ENCODE data around the gene SEMA4B.
A peak's percentile ranks its signal among the peaks of the same experiment; 100 is the strongest.
"Not testable (repeated sequence)": the region's sequence is repeated elsewhere in the genome, so short reads cannot be mapped to it uniquely, and the experiment has no call there.

SEMA4B gene

DNA sequence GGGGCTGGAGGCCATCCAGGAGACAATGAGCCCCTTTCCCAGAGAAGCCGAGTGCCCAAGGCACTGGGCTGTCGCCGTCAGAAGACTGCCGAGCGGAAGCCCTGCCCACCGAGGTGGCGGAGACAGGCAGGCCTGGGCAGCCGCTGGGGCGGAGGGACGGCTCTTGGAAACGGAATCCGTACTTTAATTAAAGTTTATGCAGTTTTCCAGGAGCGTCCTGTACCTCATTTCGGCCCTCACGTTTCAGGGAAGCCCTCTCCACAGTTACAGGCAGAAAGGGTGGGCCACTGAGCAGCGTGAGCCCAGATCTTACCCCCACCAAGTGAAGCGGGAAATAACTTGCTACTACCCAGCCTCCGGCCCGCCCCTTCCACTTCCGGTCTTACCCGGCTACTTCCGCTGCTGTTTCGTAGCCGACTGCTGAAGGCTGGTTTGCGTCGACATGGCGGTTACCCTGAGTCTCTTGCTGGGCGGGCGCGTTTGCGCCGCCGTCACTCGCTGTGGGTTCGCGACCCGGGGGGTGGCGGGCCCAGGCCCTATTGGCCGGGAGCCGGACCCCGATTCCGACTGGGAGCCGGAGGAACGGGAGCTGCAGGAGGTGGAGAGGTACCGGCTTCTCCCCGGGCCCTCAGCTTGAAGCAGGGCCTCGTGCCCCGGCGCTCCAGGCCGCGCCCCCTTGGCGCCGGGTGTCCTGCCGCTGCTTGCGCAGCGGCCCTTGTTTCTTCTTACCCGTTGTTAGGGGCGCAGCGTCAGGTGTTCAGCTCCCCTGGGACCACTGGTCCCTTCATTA, 64.3 kb downstream of the SEMA4B start, which contains the start of gene NGRN:
Gene NGRN (plus strand): TSS at position 402 of the 790 bp plus-strand sequence. CDS start 41 bp downstream, at position 443.
- peak; percentile 88 for DNase-seq

DNA sequence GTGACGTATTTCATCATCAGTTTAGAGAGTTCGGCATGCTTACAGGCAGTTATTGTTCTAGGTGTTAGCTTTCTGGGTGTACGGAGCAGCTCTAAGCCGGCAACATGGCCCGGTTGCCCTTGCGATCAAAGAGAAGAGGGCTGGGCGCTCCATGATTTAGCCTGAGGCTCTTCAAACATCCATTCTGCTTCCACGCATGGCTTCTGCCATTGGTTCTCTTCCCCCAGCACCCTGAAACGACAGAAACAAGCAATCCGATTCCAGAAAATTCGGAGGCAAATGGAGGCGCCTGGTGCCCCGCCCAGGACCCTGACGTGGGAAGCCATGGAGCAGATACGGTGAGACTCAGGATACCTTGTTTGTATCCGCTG, 64.9 kb downstream of the SEMA4B start:
- peak; percentile 72 for DNase-seq

DNA sequence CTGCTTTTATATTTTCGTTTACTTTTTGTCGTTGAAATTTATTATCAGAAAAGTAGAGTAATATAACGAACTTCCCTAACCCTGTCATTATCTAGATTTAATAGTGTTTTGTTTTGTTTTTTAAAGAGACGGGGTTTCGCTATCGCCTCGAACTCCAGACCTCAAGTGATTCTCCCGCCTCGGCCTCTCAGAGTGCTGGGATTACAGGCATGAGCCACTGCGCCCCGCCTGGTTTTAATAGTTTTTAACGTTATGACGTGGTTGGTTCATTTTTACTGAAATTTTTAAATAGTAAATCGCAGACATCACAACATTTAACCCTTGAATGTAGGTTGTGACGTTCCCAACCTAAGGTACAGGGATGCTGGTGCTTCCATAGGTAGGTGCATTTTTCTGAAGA, 65.4 kb downstream of the SEMA4B start:
- peak; percentile 25 for DNase-seq

- peak; percentile 19 for DNase-seq
Observed at GRCh38 chr15:90268415-90268814, 67.3 kb downstream of the SEMA4B start.

DNA sequence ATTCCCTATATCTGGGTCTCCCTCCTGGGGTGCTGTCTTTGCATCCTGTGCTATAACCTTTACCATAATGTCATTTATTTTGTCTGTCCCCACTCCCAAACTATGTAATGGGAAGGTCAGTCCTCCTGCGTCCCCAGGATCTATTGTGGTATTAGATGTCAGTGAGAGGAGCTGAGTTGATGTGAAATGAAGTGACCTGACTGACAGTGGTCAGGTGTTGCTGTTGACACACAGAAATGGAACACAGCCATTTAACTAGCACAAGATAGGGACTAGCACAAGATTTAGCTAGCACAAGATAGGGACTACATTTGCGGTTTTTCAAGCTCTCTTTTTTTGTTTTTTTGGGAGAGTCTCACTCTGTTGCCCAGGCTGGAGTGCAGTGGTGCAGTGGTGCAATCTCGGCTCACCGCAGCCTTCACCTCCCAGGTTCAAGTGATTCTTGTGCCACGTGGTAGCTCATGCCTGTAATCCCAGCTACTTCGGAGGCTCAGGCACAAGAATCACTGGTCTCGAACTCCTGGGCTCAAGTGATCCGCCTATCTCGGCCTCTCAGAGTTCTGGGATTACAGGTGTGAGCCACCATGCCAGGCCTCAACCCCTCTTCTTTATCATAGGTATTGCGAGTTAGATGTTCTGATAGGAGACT, 69.5 kb downstream of the SEMA4B start:
- DNase-seq = no peak

- DNase-seq = no peak
Observed at GRCh38 chr15:90271459-90272166, 70.5 kb downstream of the SEMA4B start.

GRCh38 chr15:90278467-90278866, 77.3 kb downstream of the SEMA4B start:
- DNase-seq = not testable (repeated sequence)

Data from NCI-H69 (cell line).